ENCODE results near the gene NSMF. TPM values are rescaled to one million over a fixed set of nuclear protein-coding genes. Genes with fewer than 3 reads are reported as not detected.
A peak's percentile ranks its signal among the peaks of the same experiment; 100 is the strongest.

Gene NSMF
- total and polyA plus RNA-seq, 2 of the 4 experiments (the other 2 are of a cell fraction) = 7.7 to 40.9 TPM

GRCh38 chr9:137486545-137487453, 27.7 kb upstream of the NSMF start:
- Histone ChIP-seq H4K5ac (ENCODE audit: low read depth, low read length) (no peak overlapping the region), H2BK5ac (ENCODE audit: low read depth, low read length, poor library complexity, severe bottlenecking) (no peak overlapping the region), H3K4me1 (ENCODE audit: control insufficient read depth, insufficient read depth, low read length) (peaks cover 6% of the 10 kb centered on the region), H2BK20ac (ENCODE audit: low read depth, low read length) (no peak overlapping the region), H4K91ac (ENCODE audit: insufficient read depth, low read depth, low read length) (no peak overlapping the region), H3K56ac (ENCODE audit: extremely low read depth, insufficient read depth, low read length) (no peak overlapping the region), H3K9me3 (ENCODE audit: control insufficient read depth, insufficient read depth, low read length) (no peaks in the 10 kb centered on the region), H2BK120ac (ENCODE audit: low read depth, low read length) (no peak overlapping the region), H2AK9ac (replicated peaks; ENCODE audit: low read depth, low read length, poor library complexity) (peak overlapping the region; percentile 55), H2AK5ac (ENCODE audit: low read depth, low read length) (no peak overlapping the region), H3K36me3 (ENCODE audit: control insufficient read depth, insufficient read depth, low read length) (no peaks in the 10 kb centered on the region), H3K23ac (ENCODE audit: low read depth, low read length) (no peak overlapping the region), H3K79me1 (ENCODE audit: low read depth in 1 of 2, low read length in 2 of 2) (no peaks in the 10 kb centered on the region), H3K18ac (ENCODE audit: low read depth, low read length) (no peak overlapping the region), H3K4ac (ENCODE audit: low read depth, low read length) (no peak overlapping the region), H3K27ac (ENCODE audit: insufficient read depth, low read length) (no peak overlapping the region), H3K4me2 (ENCODE audit: low read depth, low read length) (no peak overlapping the region), H3K4me3 (ENCODE audit: insufficient read depth, low read depth, low read length) (no peak overlapping the region), H3K27me3 (ENCODE audit: control insufficient read depth, insufficient read depth, low read length) (peaks cover 28% of the 10 kb centered on the region), H3K14ac (replicated peaks; ENCODE audit: low read depth, low read length) (no peak overlapping the region), H4K20me1 (ENCODE audit: insufficient read depth, low read length) (peaks cover 6% of the 10 kb centered on the region; the same call in 1 of the 2 replicates), H2BK15ac (ENCODE audit: low read depth, low read length) (no peak overlapping the region), H2AFZ (replicated peaks; ENCODE audit: low read length, poor library complexity) (no peak overlapping the region), H4K8ac (ENCODE audit: low read depth in 2 of 2, low read length in 2 of 2) (no peak overlapping the region), H3K9me1 (ENCODE audit: insufficient read depth, low read length) (no peaks in the 10 kb centered on the region; the same call in 1 of the 2 replicates), H3K9ac (ENCODE audit: low read depth, low read length) (no peak overlapping the region)
- dilution Hi-C loops (cut with HindIII; ENCODE audit: low sequenced_read_pairs, unreplicated experiment) (no loop called here), intact Hi-C loops (cut with micrococcal nuclease) (no loop called here), in situ Hi-C loops (cut with MboI; ENCODE audit: low sequenced_read_pairs) (no loop called here)
- DNase-seq (no peak), ATAC-seq (ENCODE audit: low read depth) (no peak)
- WGBS, 2 experiments (ENCODE audit: extremely low coverage in 2 of 2, insufficient read length in 1 of 2) = 66% methylated on average over 25 of the region's 35 CpGs; no CpG with 5 or more reads in 1 of the 2 experiments
- CTCF ChIA-PET = interaction anchor here (0.6 kb wide), 1 partner anchor 23 kb away, joined by 4 read pairs; no protein-coding TSS in a partner anchor
- no peak for TF ChIP-seq RAD21 (IDR thresholded peaks at IDR 0.05; ENCODE audit: low read length)
- no peak for TF ChIP-seq MAZ (IDR thresholded peaks at IDR 0.05; ENCODE audit: borderline replicate concordance, low read depth, low read length)
- TF ChIP-seq NFE2L2 (IDR thresholded peaks at IDR 0.05; ENCODE audit: low read depth, low read length) = no peak
- BruUV-seq (replicated peaks) = no TSS peak
- POLR2A ChIA-PET (ENCODE audit: unreplicated experiment) = no interaction called here

Measured in IMR-90 (cell line).